HUES6 (cell line): ENCODE data around the gene COL5A1.

Experiments
- H3K27ac ChIP-seq: 2 replicates; pipeline ENCODE4 v1.7.0; 2013; ENCODE audit warnings: low read depth, mild to moderate bottlenecking, low read length, inconsistent platforms
- H3K27me3 ChIP-seq: 2 replicates; pipeline ENCODE4 v1.6.1; 2013; ENCODE audit warnings: low read length; ENCODE audit not compliant: control insufficient read depth, insufficient read depth
- H3K36me3 ChIP-seq: 2 replicates; pipeline ENCODE4 v1.6.1; 2013; ENCODE audit warnings: low read length; ENCODE audit not compliant: control insufficient read depth, insufficient read depth
- H3K4me1 ChIP-seq: 2 replicates; pipeline ENCODE4 v1.6.1; 2013; ENCODE audit warnings: low read length; ENCODE audit not compliant: control insufficient read depth, insufficient read depth
- H3K4me3 ChIP-seq: 2 replicates; pipeline ENCODE4 v1.5.1; 2013; ENCODE audit warnings: low read depth, low read length
- H3K9ac ChIP-seq: one replicate; pipeline ENCODE4 v1.6.1; 2013; ENCODE audit warnings: mild to moderate bottlenecking, low read length
- H3K9me3 ChIP-seq: 2 replicates; pipeline ENCODE4 v1.6.1; 2013; ENCODE audit warnings: low read depth, low read length; ENCODE audit not compliant: control insufficient read depth, insufficient read depth

The COL5A1 gene

DNA sequence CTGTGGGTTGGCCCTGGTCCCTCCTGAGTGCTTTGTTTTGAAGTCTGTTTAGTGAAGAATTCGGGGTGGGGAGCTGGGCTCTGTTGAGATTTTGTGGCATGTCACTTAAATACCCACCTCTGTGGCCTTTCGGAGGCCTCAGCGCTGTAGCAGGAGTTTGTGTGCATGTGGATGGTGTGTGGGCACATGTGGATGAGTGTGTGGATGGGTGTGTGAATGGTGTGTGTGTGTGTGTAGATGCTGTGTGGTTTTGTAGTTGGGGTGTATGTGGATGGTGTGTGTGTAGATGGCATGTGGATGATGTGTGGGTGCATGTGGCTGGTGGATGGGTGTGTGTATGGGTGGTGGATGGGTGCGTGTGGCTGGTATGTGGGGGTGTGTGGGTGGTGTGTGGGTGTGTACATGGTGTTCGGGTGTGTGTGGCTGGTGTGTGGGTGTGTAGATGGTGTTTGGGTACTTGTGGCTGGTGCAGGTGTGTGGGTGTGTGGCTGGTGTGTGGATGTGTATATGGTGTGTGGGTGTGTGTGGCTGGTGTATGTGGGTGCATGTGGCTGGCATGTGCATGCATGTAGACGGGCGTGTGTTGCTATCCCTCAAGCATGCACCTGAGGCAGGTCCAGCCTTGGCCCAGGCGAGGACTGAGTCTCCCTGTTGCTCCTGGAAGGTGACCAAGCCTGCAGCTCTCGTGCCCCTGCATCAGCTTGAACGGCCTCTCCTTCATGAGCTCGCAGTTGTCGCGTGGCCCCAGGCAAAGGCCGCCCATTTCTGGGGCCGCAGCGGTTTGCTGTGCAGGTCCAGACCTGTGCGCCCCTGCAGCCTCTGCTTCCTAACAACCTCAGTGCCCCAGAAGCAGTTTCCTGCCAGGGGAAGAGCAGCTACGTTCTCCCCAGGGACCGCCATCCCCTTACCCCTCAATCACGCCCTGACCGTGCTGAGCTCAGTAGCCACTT lies 185.0 kb downstream of the COL5A1 start:
- H3K27ac ChIP-seq, result no peak overlapping the region
- no peaks in the 10 kb centered on the region for H3K27me3 ChIP-seq
- H3K9me3 ChIP-seq, result no peaks in the 10 kb centered on the region
- H3K4me3 ChIP-seq, result no peak overlapping the region
- peaks cover 38% of the 10 kb centered on the region for H3K36me3 ChIP-seq
- H3K9ac ChIP-seq, result no peak overlapping the region
- no peaks in the 10 kb centered on the region for H3K4me1 ChIP-seq

DNA sequence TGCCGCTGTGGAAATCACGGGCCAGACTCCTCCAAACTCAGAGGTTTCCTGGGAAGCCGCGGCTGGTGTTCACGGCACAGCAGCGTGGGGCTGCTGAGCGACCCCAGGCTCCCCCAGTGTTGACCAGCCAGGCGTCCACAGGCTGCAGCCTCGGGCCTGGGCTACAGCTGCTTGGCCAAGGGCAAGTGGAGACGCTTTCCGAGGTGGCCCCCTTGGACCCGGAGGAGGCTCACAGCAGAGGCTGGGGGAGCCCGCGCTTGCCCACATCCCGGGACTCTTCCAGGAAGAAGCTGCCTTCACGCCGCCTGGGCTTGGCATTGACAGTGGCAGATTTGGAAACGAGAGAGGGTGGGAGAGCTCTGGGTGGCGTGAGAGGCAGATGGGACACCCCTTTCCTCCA lies 186.0 kb downstream of the COL5A1 start:
- Histone ChIP-seq H3K36me3 (peaks cover 38% of the 10 kb centered on the region), H3K9ac (no peak overlapping the region), H3K9me3 (no peaks in the 10 kb centered on the region), H3K4me1 (no peaks in the 10 kb centered on the region), H3K4me3 (no peak overlapping the region), H3K27ac (no peak overlapping the region), H3K27me3 (no peaks in the 10 kb centered on the region)

DNA sequence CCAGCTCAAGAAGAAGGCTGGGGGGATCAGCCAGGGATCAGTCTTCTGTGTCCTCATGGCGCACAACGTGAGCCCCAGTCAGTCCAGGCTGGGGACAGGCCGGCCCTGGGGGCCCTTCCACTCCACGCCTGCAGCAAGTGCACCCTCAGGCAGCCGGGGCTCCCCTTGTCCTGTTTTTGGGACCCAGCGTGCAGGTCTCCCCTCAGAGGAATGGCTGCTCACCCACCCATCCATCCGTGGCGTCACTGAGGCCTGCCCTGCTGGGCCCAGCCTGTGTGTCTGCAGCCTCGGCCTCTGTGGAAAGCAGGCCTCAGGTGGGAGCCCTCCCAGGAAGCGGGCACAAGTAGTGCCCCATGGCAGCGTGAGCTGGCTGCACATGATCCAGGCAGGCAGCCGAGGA lies 186.4 kb downstream of the COL5A1 start:
- Histone ChIP-seq H3K4me1 (no peaks in the 10 kb centered on the region), H3K36me3 (peaks cover 41% of the 10 kb centered on the region), H3K4me3 (no peak overlapping the region), H3K9ac (no peak overlapping the region), H3K9me3 (no peaks in the 10 kb centered on the region), H3K27ac (no peak overlapping the region), H3K27me3 (no peaks in the 10 kb centered on the region)

DNA sequence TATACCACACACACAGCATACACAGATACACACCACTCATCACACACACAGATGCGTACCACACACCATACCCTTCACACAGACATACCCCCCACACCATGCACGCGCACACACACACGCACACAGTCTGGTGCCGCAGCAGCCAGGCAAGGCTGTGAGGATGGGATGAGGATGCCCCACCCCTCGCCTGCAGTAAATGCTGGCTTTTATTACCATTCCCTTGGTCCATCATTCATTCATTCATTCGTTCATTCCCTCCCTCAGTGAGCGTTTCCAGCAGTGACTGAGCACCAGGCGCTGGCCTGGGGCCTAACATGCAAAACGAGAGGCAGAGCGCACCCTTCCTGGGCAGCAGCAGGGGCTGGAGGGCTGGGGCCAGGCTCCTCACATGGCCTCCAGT lies 187.3 kb downstream of the COL5A1 start:
- no peak overlapping the region for H3K27ac ChIP-seq
- no peaks in the 10 kb centered on the region for H3K4me1 ChIP-seq
- H3K9ac ChIP-seq, result no peak overlapping the region
- no peaks in the 10 kb centered on the region for H3K27me3 ChIP-seq
- H3K4me3 ChIP-seq, result no peak overlapping the region
- peaks cover 36% of the 10 kb centered on the region for H3K36me3 ChIP-seq
- no peaks in the 10 kb centered on the region for H3K9me3 ChIP-seq

DNA sequence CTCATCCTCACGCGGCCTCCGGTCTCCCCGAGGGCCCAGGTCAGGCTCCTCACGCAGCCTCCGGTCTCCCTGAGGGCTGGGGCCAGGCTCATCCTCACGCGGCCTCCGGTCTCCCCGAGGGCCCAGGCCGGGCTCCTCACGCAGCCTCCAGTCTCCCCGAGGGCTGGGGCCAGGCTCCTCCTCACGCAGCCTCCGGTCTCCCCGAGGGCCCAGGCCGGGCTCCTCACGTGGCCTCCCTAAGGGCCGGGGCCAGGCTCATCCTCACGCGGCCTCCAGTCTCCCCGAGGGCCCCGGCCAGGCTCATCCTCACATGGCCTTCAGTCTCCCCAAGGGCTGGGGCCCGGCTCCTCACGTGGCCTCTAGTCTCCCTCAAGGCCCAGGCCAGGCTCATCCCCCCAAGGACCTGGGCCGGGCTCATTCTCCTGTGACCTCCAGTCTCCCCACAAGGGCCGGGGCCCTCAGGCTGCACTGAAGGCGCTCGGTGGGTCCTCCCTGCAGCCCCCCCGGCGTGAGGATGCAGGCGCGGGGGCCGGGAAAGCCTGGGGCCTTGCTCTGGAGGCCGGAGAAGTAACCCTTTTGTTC lies 187.8 kb downstream of the COL5A1 start:
- Histone ChIP-seq H3K27me3 (no peaks in the 10 kb centered on the region), H3K27ac (no peak overlapping the region), H3K4me1 (no peaks in the 10 kb centered on the region), H3K9me3 (no peaks in the 10 kb centered on the region), H3K36me3 (peaks cover 34% of the 10 kb centered on the region), H3K4me3 (no peak overlapping the region), H3K9ac (no peak overlapping the region)

DNA sequence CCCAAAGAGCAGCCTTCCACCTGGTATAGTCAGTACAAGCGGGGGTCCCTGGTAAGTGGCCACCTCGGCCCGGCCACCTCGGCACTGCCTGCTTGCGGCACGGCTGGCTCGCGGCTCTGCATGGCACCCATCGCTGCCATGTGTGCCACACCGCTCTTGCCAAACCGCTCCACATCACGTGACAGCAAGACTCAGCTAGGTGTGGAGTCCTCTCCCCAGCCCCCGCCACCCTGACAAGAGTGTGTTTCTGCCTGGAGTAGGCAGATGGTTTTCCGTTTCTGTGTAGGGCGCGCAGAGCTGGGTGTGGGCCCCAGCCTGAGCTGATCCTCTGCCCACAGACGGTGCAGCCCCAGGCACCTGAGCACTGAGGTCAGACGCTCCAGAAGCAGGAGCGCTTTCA lies 188.5 kb downstream of the COL5A1 start:
- H3K9ac ChIP-seq, result no peak overlapping the region
- H3K27me3 ChIP-seq, result no peaks in the 10 kb centered on the region
- no peaks in the 10 kb centered on the region for H3K4me1 ChIP-seq
- H3K36me3 ChIP-seq, result peaks cover 28% of the 10 kb centered on the region
- H3K27ac ChIP-seq, result no peak overlapping the region
- H3K9me3 ChIP-seq, result no peaks in the 10 kb centered on the region
- no peak overlapping the region for H3K4me3 ChIP-seq

DNA sequence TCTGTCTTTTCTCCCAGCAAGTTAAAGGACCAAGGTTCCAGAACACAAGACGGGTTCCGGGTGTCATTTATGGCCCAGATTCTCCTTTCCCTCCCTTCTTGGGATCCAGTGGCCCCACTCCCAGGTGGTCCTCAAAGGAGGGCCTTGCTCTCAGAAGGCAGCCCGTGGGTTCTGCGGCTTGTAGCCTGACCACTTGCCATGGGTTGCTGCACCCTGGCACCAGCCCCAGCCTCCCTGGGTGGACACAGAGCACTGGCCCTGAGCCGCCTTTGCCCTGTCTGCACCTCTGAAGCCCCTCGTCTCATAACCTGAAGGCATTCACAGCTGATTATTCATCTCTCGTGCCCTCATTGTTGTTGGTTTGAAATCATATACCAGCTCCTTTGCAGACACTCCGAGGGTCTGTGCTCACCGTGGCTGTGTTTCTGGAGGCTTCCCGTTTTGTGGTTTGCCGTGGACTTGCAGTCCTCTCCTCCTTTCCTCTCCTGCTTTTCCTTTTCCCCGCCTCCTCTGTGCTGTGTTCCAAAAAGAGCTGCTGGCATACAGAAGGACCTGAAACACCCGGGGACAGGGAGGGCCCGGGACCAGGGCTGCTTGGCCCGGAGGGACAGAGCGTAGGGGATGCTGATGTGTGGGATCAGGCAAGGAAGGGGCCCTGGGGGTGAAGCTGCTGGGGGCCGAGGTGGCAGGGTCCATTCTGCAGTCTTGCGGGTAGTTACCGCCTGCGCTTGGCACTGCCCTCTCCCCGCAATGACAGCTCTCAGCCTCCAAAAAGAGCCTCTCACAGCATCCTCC lies 189.5 kb downstream of the COL5A1 start:
- H3K36me3 ChIP-seq, result peaks cover 23% of the 10 kb centered on the region
- no peaks in the 10 kb centered on the region for H3K9me3 ChIP-seq
- no peak overlapping the region for H3K9ac ChIP-seq
- no peaks in the 10 kb centered on the region for H3K4me1 ChIP-seq
- H3K27me3 ChIP-seq, result no peaks in the 10 kb centered on the region
- H3K27ac ChIP-seq, result no peak overlapping the region
- no peak overlapping the region for H3K4me3 ChIP-seq

DNA sequence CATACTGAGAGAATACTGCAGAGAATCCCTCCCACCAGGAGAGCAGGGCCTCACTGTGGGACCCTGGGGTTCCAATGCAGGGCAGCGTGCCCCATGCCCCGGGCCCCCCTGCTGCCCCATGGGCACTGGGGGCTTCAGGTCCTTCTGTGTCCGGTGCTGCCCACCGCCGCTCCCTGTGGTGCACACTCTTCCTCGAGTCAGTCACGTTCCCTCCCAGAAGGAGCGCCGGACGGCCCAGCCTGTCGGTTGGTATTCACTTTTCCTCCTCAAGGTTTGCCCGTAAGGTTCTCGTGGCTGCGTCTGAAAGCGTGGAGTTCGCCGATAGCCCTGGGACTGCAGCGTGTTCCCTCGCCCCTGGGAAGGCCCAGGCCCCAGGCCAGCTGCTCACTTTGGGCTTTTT lies 190.9 kb downstream of the COL5A1 start:
- H3K36me3 ChIP-seq, result peaks cover 28% of the 10 kb centered on the region
- H3K27me3 ChIP-seq, result no peaks in the 10 kb centered on the region
- no peaks in the 10 kb centered on the region for H3K4me1 ChIP-seq
- no peak overlapping the region for H3K4me3 ChIP-seq
- no peak overlapping the region for H3K27ac ChIP-seq
- H3K9me3 ChIP-seq, result no peaks in the 10 kb centered on the region
- no peak overlapping the region for H3K9ac ChIP-seq

DNA sequence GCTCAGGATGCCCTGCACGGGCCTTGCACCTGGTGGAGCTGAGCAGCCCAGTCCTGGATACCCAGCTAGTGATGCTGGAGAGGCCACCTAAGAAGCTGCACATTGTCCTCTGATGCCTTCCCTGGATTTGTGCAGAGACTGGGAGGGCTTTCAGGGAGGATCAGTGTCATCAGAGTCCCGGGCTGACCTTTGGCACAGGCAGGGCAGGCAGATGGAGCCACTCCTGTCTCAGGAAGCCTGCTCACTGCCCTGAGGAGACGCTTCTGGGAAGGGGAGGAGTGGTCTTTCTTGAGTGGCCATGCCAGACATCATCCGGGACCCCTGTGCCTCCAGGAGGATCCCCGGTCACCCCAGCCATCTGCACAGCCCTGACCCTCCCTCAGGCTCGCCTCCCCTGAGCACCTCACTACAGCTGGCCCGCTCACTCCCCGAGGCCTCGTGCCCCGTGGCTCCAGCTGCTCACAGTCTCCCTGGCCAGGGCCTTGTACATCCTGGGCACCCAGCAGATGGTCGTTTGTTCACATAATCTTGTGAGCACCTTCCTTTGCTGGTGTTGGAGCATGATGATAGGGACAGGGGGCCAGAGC lies 191.8 kb downstream of the COL5A1 start:
- Histone ChIP-seq H3K36me3 (peaks cover 23% of the 10 kb centered on the region), H3K27ac (no peak overlapping the region), H3K27me3 (no peaks in the 10 kb centered on the region), H3K9me3 (no peaks in the 10 kb centered on the region), H3K4me3 (no peak overlapping the region), H3K9ac (no peak overlapping the region), H3K4me1 (no peaks in the 10 kb centered on the region)

DNA sequence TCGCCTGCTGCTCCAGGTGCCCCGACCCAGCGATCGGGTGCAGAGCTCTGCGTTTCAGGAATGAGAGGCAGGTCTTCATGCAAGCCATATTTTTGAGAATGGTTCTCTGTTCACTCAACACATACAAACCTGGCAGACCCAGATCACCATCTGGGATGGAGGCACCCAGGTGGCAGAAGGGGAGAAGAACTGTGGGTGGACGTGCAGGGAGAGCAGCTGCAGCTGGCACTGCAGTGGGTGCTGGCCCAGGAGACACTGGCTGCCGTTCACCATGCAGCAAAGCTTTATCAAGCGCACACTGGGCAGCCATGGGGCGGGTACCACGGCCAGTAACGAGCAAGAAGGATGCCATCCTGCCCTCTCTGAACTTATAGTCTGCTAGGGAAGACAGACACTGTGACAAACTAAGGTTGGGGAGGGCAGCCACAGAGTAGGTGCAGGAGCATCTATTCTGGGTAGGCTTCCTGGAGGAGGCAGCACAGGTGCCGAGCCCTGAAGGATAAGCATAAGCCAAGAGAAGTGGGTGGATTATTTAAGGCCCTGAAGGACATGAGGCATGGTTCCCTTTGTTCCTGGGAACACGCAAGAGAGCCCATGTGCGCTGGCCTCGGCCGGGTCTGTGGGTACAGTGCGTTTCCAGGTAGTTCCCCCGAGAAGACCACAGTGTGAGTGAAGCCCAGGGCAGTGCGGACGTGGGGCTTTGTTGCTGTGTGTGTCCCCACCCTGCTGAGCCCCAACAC lies 192.8 kb downstream of the COL5A1 start:
- Histone ChIP-seq H3K9me3 (no peaks in the 10 kb centered on the region), H3K36me3 (peaks cover 16% of the 10 kb centered on the region; the same call in 1 of the 2 replicates), H3K4me3 (no peak overlapping the region), H3K9ac (no peak overlapping the region), H3K27ac (no peak overlapping the region), H3K27me3 (no peaks in the 10 kb centered on the region), H3K4me1 (no peaks in the 10 kb centered on the region)
